Glomerular visceral epithelial cell (primary cell): Measurements from ENCODE around the gene FAM83F.
A peak's percentile ranks its signal among the peaks of the same experiment; 100 is the strongest.

Experiments used
- DNase-seq: peaks from one replicate; pipeline ENCODE4 v3.0.0-alpha.2; 2016; ENCODE audit errors: extremely low spot score

FAM83F gene

GRCh38 chr22:39965748-39966147 lies 29.0 kb upstream of the FAM83F start:
- DNase-seq = no peak

GRCh38 chr22:39966470-39966869 lies 28.3 kb upstream of the FAM83F start:
- no peak for DNase-seq

GRCh38 chr22:39967103-39967829 lies 27.5 kb upstream of the FAM83F start:
- DNase-seq = peak; percentile 21

GRCh38 chr22:39967996-39968972 lies 26.5 kb upstream of the FAM83F start:
- DNase-seq = no peak

GRCh38 chr22:39970742-39971141 lies 24.0 kb upstream of the FAM83F start:
- no peak for DNase-seq

- DNase-seq = no peak
Observed at GRCh38 chr22:39972641-39973040, 22.1 kb upstream of the FAM83F start.

GRCh38 chr22:39973656-39974055 lies 21.1 kb upstream of the FAM83F start:
- no peak for DNase-seq

GRCh38 chr22:39974065-39974464 lies 20.7 kb upstream of the FAM83F start:
- DNase-seq = no peak

- no peak for DNase-seq
Observed at GRCh38 chr22:39979048-39979447, 15.7 kb upstream of the FAM83F start.

- DNase-seq = no peak
Observed at GRCh38 chr22:39979458-39979857, 15.3 kb upstream of the FAM83F start.

GRCh38 chr22:39980596-39980995 lies 14.2 kb upstream of the FAM83F start:
- DNase-seq = no peak

- no peak for DNase-seq
Observed at GRCh38 chr22:39983346-39983745, 11.4 kb upstream of the FAM83F start.

- DNase-seq = no peak
Observed at GRCh38 chr22:39984006-39984405, 10.7 kb upstream of the FAM83F start.

GRCh38 chr22:39984746-39985145 lies 10.0 kb upstream of the FAM83F start:
- DNase-seq = no peak

- no peak for DNase-seq
Observed at GRCh38 chr22:39985383-39986035, 9.2 kb upstream of the FAM83F start.

GRCh38 chr22:39988386-39989114 lies 6.2 kb upstream of the FAM83F start:
- no peak for DNase-seq

GRCh38 chr22:39989633-39990032 lies 5.1 kb upstream of the FAM83F start:
- DNase-seq = no peak

GRCh38 chr22:39990686-39991085 lies 4.1 kb upstream of the FAM83F start:
- DNase-seq = no peak

GRCh38 chr22:39991159-39991860 lies 3.4 kb upstream of the FAM83F start:
- no peak for DNase-seq

- no peak for DNase-seq
Observed at GRCh38 chr22:39992088-39992826, 2.5 kb upstream of the FAM83F start.
